ENCODE measurements around the gene OSBPL5.

The OSBPL5 gene

DNA sequence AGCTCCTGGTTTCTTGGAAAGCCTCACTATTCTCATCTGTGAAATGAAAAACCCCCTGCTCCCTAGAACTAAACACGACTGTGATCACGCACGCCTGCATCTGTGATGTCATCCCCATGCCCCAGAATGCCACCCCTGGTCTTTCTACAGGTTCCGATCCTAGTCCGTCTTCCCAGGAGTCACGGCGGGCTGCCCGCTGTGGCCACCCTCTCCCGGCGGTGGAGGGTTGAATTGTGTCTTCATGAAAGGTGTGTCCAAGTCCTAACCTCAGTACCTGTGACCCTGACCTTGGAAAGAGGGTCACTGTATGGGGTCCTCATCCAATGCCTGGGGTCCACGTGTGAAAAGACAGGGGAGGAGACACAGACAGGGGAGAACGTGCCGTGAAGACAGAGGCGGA, 14.4 kb downstream of the OSBPL5 start:
- DNase-seq (ENCODE audit: low read depth in 2 of 3, low spot score in 2 of 3): no peak

DNA sequence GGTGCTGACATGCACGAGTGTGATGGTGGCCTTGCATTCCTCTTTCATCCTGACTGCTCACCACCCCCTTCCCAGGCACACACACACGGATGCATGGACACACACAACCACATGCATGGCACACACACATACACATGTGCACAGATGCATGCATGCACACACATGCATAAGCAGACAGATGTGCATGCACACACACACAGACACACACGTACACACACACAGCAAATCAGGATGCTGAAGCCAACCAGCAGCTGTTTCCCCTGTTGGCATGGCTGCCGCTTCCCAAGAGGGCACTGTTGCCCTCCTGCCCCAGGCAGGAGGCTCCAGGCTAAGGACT, 15.3 kb downstream of the OSBPL5 start:
- DNase-seq (ENCODE audit: low read depth in 2 of 3, low spot score in 2 of 3): no peak

DNA sequence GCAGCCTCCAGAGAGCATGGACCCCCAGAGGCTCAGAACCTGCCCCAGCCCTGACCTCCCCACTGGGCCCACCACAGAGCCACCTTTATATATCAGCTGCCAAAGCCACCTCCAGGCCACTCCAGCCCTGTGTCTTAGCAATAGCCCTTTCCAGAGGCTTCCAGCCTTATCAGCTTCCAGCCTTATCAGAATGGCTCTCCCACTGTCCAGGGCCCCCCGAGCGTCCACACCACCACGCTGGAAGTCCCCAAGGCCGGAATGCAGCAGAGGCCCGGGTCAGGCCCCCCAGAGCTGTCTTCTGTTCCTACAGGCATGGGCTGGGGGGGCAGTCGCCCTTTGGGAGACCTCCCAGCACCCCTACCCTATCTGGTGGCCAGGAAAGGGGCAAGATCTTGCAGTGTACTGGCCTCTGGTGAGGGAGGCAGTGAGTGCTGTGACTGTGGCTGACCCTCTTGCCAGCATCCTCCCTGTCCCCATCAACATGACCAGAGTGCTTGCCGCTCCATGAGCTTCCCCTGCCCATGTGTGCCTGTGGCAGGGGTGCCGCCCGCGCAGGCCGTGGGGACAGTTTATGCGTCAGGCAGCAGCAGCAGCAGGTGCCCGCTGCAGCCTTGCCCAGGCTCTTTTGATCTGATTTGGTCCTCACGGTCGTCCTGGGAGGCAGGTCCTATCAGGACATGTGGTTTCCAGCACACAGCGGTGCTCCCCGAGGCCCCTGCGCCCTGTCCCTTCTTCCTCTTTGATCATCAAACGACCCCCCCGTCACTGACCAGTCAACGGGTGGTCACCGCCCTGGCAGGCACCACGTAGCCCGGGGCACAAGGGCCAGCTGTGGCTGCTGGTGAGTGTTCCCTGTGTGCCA, 15.9 kb downstream of the OSBPL5 start:
- DNase-seq (ENCODE audit: low read depth in 2 of 3, low spot score in 2 of 3): no peak

DNA sequence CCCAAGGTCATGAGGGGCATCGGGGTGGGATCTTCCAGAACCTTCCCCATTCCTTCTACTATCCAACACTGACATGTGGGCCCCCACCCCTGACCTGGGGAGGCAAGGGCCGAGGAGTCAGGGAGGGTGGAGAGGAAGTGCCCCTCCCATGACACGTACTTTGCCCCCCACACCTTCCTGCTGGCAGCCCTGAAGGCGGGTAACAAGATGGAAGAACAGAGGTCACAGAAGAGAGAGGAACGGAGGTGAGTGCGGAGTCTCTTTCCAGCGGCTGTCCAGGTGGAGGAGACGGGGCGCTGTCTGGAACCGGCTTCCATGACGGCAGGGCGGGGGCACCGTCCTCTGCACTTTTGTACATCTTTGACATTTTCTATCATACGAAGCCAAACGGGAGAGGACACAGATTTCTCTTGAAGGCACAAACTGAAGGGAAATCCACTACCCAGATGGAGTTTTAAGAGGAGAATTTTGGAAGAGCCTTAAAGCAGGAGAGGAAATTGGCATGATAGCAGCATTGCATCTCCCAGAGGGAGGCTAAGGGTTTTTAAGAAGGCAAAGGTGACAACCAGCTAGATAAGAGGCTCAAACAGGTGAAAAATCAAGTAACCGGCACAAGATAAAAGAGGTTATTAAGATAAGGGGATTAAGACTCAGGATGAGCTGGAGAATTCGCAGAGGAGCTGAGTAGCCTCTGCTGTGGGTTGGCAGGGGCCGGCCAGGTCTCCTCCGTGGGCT, 16.7 kb downstream of the OSBPL5 start:
- no peak for DNase-seq (ENCODE audit: low read depth in 2 of 3, low spot score in 2 of 3)

DNA sequence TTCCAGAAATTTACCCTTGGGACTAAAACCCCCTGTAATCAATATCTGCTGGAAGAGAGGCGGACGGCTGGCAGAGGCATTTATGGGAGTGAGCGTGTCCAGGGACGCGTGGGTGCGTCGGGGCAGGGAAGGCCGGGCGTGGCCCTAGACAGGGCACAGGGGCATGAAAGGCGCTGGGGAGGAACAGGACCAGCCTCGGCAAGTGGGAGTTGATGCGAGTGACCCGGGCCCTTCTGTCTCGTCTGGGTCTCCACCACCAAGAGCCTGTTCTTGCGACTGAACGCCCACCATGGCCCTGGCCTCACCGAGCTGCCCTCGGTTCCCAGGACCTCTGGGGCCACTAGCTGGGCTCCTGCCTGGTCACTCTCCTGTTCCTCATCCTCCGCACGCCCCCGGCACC, 17.5 kb downstream of the OSBPL5 start:
- no peak for DNase-seq (ENCODE audit: low read depth in 2 of 3, low spot score in 2 of 3)

DNA sequence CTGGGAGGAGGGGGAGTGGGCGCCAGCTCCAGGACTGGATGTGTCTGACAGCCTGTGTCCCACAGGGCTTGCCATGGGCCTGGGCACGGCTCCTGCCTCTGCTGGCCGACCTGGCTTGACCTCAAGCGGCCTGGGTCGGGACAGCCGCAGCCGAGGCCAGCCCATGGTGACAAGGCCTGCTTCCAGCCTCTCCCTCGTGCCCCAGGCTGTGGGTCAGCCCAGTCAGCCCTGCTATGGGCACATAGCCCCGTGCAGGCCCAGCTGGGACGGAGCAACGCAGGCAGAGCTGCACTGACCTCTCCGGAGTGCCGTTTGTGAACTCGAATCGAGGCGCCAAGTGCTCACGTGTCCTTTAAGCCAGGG, 17.9 kb downstream of the OSBPL5 start:
- no peak for DNase-seq (ENCODE audit: low read depth in 2 of 3, low spot score in 2 of 3)

DNA sequence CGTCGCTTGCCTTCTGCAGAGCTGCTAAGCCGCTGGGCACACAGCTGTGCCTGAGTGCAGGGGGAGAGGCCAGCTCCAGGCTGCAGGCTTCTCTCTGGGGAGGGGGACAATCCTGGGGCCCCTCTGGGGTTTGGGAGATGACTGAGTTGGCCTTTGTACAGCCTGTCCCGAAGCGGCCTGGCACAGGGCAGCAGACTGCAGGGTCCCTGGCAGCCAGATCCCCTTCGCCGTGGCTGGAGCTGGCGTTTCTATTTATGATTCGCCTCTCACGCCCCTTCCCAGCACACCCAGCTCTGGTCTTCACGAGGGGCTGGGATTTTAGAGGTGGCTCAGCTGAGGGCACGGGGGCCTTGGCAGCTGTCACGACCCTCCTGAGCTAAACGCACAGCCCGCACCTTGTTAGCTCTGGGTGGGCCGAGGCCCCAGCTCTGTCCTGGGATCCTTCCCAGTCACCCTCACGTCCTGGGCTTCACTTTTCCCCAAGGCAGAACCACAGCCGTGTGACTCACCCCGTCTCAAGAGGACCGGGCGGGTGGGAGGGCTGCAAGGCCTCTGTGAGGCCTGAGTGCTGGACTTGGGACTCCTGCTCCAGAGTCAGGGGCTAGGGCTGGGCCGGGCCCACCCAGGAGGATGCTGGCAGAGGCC, 18.4 kb downstream of the OSBPL5 start:
- no peak for DNase-seq (ENCODE audit: low read depth in 2 of 3, low spot score in 2 of 3)

DNA sequence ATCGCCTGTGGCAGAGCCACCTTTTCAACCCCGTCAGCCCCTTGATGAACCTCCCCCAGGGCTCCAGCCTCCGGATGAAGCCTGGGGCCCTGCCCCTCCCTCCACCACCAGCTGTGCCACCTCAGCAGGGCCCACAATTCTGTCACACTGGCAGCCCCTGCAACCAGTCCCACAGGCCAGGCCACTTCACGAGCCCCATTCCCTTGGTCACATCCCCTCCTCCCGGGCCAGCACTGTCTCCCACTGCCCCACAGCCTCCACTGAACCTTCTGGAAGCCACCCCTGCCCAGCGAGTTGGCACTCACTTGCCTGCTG, 19.9 kb downstream of the OSBPL5 start:
- DNase-seq (ENCODE audit: low read depth in 2 of 3, low spot score in 2 of 3): no peak

DNA sequence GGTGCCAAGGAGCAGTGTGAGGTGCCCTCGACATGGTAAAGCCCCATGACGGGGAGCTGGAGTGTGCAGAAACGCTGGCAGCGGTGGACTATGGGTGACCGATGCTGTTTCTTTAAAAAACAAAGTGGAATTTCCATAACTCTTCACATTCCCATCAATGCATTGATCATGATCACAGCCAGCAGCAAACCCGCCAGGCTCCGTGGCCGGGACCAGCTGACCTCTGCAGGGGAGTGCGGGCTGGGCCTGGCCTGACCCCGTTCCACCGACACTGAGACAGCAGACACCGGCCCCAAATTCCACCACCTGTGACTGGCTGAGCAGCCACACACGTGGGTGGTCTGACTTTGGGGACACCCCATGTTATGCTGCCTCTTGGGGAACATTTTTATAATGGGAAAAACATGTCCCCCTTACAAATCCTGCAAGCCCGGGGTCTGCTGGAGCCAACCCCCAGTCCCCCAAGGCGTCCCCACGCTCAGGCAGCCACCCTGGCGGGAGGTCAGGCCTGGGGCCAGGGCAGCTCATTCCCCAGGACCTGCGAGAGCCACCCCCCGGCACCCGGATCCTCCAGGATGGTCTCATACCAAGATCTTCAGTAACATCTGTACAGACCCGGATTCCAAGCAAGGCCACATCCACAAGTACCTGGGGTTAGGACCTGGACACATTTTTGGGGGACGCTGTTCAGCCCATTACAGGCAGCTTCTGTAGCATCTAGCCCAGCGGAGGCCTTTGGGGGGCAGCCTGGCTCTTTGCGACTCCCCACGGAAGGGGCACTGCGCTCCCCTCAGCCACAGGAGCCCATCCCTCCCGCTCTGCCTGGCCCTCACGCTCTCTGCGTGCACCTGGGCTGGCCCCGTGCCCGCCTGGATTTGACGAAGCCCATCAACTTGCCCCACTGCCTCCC, 20.6 kb downstream of the OSBPL5 start:
- no peak for DNase-seq (ENCODE audit: low read depth in 2 of 3, low spot score in 2 of 3)

DNA sequence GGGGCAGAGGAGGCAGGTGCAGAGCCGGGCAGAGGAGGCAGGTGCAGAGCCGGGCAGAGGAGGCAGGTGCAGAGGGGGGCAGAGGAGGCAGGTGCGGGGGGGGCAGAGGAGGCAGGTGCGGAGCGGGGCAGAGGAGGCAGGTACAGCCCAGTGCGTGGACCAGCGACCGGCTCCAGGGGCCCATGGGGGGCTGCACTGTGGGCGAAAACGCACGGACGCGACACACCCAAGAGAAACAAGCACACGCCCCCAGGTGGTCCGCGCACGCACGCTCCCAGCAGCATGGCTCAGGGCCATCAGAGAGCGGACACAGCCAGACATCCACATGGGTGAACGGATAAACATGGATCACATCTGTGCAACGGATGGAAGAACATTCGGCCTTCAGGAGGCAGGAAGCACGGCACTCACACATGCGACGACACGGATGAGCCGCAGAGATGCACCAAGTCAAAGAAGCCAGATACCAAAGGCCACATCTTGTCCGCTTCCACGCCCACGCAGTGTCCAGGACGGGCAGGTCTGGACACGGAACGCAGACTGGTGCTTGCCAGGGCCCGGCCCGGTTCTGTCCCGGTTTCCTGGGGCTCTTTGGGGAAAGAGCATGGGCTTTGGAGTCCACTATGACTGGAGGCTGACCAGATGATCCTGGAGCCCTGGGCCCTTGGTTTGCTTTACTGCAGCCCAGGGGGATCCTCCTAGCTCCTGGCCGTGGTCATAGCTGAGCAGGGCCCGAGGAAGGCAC, 21.8 kb downstream of the OSBPL5 start:
- no peak for DNase-seq (ENCODE audit: low read depth in 2 of 3, low spot score in 2 of 3)

DNA sequence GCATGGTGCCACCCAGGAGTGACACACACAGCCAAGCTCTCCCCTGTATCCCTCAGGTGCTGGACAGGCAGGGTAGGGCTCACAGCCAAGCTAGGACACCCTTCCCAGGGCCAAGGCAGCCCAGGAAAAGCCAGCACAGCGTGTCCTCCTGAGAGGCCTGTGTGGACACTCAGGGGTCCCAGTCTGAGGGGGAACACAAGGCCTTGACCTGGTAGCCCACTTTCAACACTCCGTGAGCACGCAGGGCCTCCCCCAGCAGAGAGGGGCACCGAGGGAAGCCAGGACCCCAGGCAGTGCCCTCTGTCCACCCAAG, 24.9 kb downstream of the OSBPL5 start:
- DNase-seq (ENCODE audit: low read depth in 2 of 3, low spot score in 2 of 3): no peak

DNA sequence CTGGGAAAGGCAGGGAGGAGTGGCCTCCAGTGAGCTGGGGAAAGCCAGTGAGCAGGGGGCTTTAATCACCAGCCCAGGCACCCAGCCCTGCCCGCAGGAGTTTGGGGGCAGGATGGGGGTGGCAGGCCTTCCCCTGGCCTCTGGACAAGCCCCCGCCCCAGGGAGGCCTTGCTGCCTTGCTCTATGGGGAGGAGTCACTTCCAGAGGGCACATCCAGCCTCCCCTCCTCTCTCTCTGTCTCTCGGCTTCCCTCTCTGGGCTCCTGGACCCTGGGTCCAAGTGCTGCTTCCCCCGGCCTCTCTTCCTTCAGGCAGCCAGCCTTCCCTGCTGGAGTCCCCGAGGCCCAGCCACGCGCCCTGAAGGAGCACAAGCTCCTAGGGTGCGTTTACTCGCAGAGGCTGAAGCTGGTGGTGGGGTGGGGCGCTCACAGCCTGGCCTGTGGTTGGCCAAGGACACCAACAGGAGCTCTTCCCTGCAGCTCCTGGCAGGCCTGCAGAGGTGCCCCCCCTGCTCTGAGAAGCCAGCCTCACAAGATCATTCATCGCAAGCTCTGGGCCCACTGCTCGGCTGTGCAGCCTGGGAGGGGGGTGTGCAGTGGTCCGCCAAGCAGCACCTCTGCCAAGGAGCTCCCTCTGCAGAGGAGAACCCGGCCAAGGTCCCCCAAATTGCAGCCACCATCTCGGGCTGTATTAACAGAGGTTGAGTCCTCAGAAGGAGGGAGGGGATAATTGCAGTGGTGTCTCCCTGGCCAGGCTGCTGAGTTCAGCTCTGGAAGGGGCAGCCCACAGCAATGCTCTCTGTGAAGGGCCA, 25.4 kb downstream of the OSBPL5 start:
- DNase-seq (ENCODE audit: low read depth in 2 of 3, low spot score in 2 of 3): no peak

DNA sequence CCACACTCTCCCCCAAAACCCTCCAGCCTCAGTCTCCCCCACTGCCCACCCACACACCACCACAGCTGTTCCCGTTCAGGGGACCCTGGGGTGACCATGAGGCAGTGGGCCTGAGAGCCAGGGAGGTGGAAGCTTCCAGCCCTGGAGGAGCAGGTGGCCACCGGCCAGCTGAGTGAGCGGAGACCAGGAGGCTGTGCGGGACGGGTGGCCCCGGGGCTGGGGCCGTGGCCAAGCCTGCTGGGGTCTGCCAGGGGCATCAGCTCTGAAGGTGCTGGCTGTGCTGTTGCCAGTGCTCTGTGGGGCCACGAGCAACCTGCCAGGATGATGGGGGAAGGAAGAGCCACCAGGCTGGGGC, 26.0 kb downstream of the OSBPL5 start:
- DNase-seq (ENCODE audit: low read depth in 2 of 3, low spot score in 2 of 3): no peak

DNA sequence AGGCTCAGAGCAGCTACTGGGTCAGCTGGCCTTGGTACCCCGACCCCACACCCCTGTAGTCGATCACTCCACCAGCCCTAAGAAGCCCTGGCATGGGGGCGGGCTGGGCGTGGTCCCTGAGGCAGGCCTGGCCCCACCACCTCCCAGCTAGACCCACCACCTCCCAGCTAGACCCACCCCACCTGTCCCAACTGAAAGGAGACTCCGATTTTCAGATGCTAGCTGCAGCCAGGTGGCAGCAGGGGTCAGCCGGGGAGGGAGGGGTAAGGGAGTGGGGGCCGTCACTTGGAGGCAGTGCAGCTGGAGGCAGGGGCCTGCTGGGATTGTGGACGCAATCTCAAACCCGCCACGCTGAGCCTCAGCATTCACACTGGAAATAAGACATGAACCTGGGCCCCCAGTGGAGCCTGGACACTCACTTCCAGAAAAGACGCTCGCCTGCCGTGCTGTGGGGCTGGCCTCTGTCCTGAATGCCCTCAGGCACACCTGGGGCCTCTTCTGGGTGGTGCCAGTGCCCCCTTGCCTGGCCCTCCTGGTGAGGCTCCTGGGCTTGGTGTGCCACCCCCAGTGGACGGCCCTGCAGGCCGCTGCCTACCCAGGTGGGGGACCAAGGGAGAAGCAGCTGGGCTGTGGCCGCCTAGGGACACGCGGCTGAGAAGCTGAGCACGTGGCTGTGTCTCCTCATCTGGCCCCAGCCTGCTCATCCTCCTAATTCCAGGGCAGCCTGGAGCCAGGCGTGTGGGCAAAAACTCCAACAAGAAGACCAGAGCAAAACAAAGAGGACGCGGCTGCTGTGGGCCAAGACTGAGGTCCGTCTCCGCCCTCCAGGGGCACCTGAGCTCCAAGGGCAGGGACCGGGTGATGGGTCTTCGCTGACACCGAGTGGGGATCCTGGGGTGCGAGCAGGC, 26.7 kb downstream of the OSBPL5 start:
- DNase-seq (ENCODE audit: low read depth in 2 of 3, low spot score in 2 of 3): no peak

DNA sequence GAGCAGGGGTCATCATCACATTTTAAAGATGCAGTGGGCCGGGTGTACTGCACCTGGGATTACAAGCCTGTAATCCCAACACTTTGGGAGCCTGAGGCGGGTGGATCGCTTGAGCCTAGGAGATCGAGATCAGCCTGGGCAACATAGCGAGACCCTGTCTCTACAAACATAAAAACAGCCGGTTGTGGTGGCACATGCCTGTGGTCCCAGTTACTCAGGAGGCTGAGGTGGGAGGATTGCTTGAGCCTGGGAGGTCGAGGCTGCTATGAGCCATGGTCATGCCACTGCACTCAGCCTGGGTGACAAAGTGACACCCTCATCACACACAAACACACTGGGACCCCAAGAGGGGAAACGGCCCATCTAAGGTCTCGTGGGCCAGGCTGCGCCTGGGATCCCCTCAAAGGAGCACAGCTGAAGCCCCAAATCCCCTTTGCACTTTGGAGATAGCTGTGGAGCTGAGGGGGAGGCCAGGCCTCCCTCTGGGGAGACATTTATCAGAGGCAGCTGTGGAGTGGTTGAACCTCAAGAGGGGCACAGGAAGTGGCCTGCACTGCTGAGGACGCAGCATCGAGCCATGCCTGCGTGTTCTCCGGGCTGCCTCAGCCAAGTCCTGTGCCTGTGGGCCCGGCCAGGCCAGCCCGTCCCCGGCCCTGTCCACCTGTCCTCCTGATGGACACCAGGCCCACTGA, 27.5 kb downstream of the OSBPL5 start:
- no peak for DNase-seq (ENCODE audit: low read depth in 2 of 3, low spot score in 2 of 3)

DNA sequence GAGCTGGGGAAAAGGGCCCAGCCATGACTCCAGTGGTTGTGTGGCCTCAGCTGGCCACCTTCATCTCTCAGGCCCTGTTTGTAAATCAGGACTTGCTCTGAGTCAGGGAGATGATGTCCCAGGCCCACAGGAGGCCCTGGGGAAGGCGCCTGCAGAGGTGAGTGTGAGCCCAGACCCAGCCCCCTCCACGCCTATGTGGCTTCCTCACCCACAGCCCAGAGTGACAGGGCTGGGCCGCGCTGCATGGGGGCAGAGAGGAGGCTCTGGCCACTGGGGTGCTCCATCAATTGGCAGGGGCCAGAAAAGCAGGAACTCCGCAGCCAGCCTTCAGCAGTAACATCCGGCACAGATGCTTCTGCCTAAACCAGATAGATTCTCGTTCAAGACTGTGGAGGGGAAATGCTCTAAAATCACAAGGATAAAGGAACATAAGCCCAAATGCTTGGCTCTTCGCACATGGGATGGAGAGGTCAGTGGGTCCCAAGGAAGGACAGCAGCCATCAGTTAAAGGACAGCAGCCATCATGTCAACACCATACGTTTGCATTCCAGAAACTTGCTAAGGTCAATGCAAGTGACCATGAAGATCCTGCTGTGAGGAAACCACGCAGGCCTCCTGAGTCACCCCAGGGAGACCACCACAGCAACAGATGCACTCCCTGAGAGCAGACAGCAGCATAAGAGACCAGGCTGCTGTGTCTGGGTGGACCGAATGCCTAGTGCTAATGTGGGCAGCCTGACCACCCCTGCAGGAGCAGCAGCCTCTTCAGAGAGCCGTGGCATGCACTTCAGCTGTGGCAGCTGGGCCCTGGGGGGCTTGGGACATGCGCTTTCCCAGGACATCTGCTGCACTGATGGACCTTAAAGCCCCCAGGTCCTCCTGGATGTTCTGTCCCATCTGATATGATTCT, 28.3 kb downstream of the OSBPL5 start:
- DNase-seq (ENCODE audit: low read depth in 2 of 3, low spot score in 2 of 3): no peak
